HEK293 (cell line): ENCODE measurements around the gene KIF20B.

Experiments used
- CTCF ChIP-seq: fragments of 450-650 bp; formaldehyde crosslinking; IDR thresholded peaks from 2 replicates; pipeline ENCODE4 v1.5.1; 2016; ENCODE audit warnings: missing biosample characterization, missing genetic modification characterization
- GLI4 ChIP-seq: fragments of 450-650 bp; formaldehyde crosslinking; IDR thresholded peaks from 2 replicates; pipeline ENCODE4 v1.5.1; 2016; ENCODE audit warnings: missing biosample characterization, missing genetic modification characterization
- REST ChIP-seq: fragments of 450-650 bp; formaldehyde crosslinking; IDR thresholded peaks from 2 replicates; pipeline ENCODE4 v1.5.1; 2016; ENCODE audit warnings: missing biosample characterization, missing genetic modification characterization
- SETDB1 ChIP-seq: IDR thresholded peaks from one replicate; pipeline ENCODE4 v1.6.1; 2017; ENCODE audit warnings: mild to moderate bottlenecking, low read length, moderate library complexity, mixed read lengths; ENCODE audit not compliant: insufficient read length
- ZNF274 ChIP-seq, 2 experiments: fragments of 200-500 bp in 1 of 2; fragments of 450-650 bp in 1 of 2; sonication (Bioruptor generic) in 1 of 2; formaldehyde crosslinking in 1 of 2; IDR thresholded peaks; 2 replicates each; pipeline versions ENCODE4 v1.5.1 to v1.6.1; 2014 to 2016; ENCODE audit warnings: borderline replicate concordance in 1 of 2, inconsistent platforms in 1 of 2, low read length in 1 of 2, missing biosample characterization in 1 of 2, missing genetic modification characterization in 1 of 2
- ZNF548 ChIP-seq: fragments of 450-650 bp; formaldehyde crosslinking; IDR thresholded peaks from 2 replicates; pipeline ENCODE4 v1.5.1; 2016; ENCODE audit warnings: missing biosample characterization, missing genetic modification characterization
- ZNF747 ChIP-seq: fragments of 450-650 bp; formaldehyde crosslinking; IDR thresholded peaks from 2 replicates; pipeline ENCODE4 v1.5.1; 2016; ENCODE audit warnings: missing biosample characterization, missing genetic modification characterization
- ZNF837 ChIP-seq: fragments of 450-650 bp; formaldehyde crosslinking; IDR thresholded peaks from 2 replicates; pipeline ENCODE4 v1.5.1; 2016; ENCODE audit warnings: missing biosample characterization, missing genetic modification characterization

- TF ChIP-seq CTCF (tag by site-specific recombination) = no peak
- TF ChIP-seq REST (tag by site-specific recombination) = no peak
- TF ChIP-seq GLI4 (tag by site-specific recombination) = no peak
- no peak for TF ChIP-seq ZNF747 (tag by site-specific recombination)
- no peak for TF ChIP-seq ZNF548 (tag by site-specific recombination)
- TF ChIP-seq ZNF837 (tag by site-specific recombination) = no peak
- TF ChIP-seq SETDB1 = no peak
- TF ChIP-seq ZNF274 (IDR thresholded peaks at IDR 0.05; ENCODE audit: low read length) = no peak
- no peak for TF ChIP-seq ZNF274 (tag by site-specific recombination; IDR thresholded peaks at IDR 0.05; ENCODE audit: borderline replicate concordance)
Measured at GRCh38 chr10:89705466-89705865, 4.1 kb downstream of the KIF20B start.
